HG03097 (cell line): Measurements from ENCODE around the gene CNIH2.

ENCODE experiments used
- ATAC-seq: cut with Tn5 transposase; IDR thresholded peaks from one replicate; pipeline ENCODE4 v1.9.1; 2021; ENCODE audit not compliant: unreplicated experiment, low FRiP score

The CNIH2 gene

GRCh38 chr11:66326261-66327111 lies 48.5 kb downstream of the CNIH2 start:
- no peak for ATAC-seq

- ATAC-seq: no peak
These were observed 49.4 kb downstream of the CNIH2 start for GRCh38 chr11:66327171-66328030.

GRCh38 chr11:66328031-66328301 lies 50.0 kb downstream of the CNIH2 start:
- ATAC-seq: no peak

GRCh38 chr11:66328302-66329144 lies 50.5 kb downstream of the CNIH2 start:
- ATAC-seq: no peak

GRCh38 chr11:66329165-66329673 lies 51.2 kb downstream of the CNIH2 start:
- no peak for ATAC-seq

- ATAC-seq: no peak
These were observed 53.0 kb downstream of the CNIH2 start for GRCh38 chr11:66330931-66331330.

GRCh38 chr11:66331542-66332370 lies 53.8 kb downstream of the CNIH2 start:
- no peak for ATAC-seq

- no peak for ATAC-seq
These were observed 54.6 kb downstream of the CNIH2 start for GRCh38 chr11:66332371-66333219.

- no peak for ATAC-seq
These were observed 55.4 kb downstream of the CNIH2 start for GRCh38 chr11:66333220-66333877.
